A673 (cell line): ENCODE results near the gene INKA1. TPM values are rescaled to one million over a fixed set of nuclear protein-coding genes. Genes with fewer than 3 reads are reported as not detected.

Experiments used
- BruUV-seq: library from RNA; stranded (reverse); fragments of 400-500 nt; replicated peaks from 2 replicates; lab custom pipeline; 2021; lab: Mats Ljungman, UMichigan
- CTCF ChIA-PET: fragments of 300-600 bp; sonication (Branson Sonifier 250); formaldehyde crosslinking; loops from one replicate; lab custom pipeline; 2022; ENCODE audit warnings: antibody characterized with exemption; lab: Charles Lee
- POLR2A ChIA-PET: fragments of 300-600 bp; sonication (Branson Sonifier 250); formaldehyde crosslinking; loops from one replicate; lab custom pipeline; 2022; ENCODE audit warnings: antibody characterized with exemption; ENCODE audit not compliant: low non-redundant PET; lab: Charles Lee
- DNase-seq: peaks from one replicate; pipeline ENCODE4 v3.0.0-alpha.2; 2015; ENCODE audit warnings: low spot score
- H3K27ac ChIP-seq: fragments of 200-600 bp; sonication (generic); 2 replicates; pipeline ENCODE4 v1.5.1; 2016; ENCODE audit warnings: mixed run types, low read depth, mild to moderate bottlenecking, mixed read lengths, antibody characterized with exemption, low read length; ENCODE audit not compliant: poor library complexity, severe bottlenecking
- H3K27me3 ChIP-seq: fragments of 200-600 bp; sonication (generic); replicated peaks from 2 replicates; pipeline ENCODE4 v1.6.1; 2017; ENCODE audit warnings: mixed run types, low read depth, mild to moderate bottlenecking, mixed read lengths, antibody characterized with exemption, low read length; ENCODE audit not compliant: insufficient read depth, poor library complexity
- H3K36me3 ChIP-seq: fragments of 200-600 bp; sonication (generic); 2 replicates; pipeline ENCODE4 v1.6.1; 2016; ENCODE audit warnings: mixed run types, mild to moderate bottlenecking, mixed read lengths, antibody characterized with exemption, low read length; ENCODE audit not compliant: insufficient read depth, poor library complexity, severe bottlenecking
- H3K4me1 ChIP-seq: fragments of 200-600 bp; sonication (generic); 2 replicates; pipeline ENCODE4 v1.6.1; 2017; ENCODE audit warnings: mixed run types, mild to moderate bottlenecking, mixed read lengths, antibody characterized with exemption, low read length; ENCODE audit not compliant: insufficient read depth, poor library complexity, severe bottlenecking
- H3K4me3 ChIP-seq: fragments of 200-600 bp; sonication (generic); 2 replicates; pipeline ENCODE4 v1.5.1; 2016; ENCODE audit warnings: low read depth, mixed run types, mild to moderate bottlenecking, mixed read lengths, low read length; ENCODE audit not compliant: poor library complexity, severe bottlenecking
- H3K9me3 ChIP-seq: fragments of 200-600 bp; sonication (generic); 2 replicates; pipeline ENCODE4 v1.6.1; 2016; ENCODE audit warnings: mixed run types, low read depth, mild to moderate bottlenecking, mixed read lengths, antibody characterized with exemption, low read length; ENCODE audit not compliant: poor library complexity, severe bottlenecking
- CTCF ChIP-seq: fragments of 300-800, 200-600 bp; sonication (generic); conservative IDR thresholded peaks from 2 replicates; pipeline ENCODE4 v1.5.1; 2017; ENCODE audit warnings: low read depth, mild to moderate bottlenecking, antibody characterized with exemption, low read length, moderate library complexity, mixed read lengths
- EZH2 ChIP-seq: fragments of 200-600 bp; sonication (generic); IDR thresholded peaks from 2 replicates; pipeline ENCODE4 v1.6.1; 2017; ENCODE audit warnings: borderline replicate concordance, low read depth, mild to moderate bottlenecking, mixed read lengths, antibody characterized with exemption, low read length; ENCODE audit not compliant: poor library complexity, severe bottlenecking
- intact Hi-C: fragments of 100-400 bp; cut with micrococcal nuclease; formaldehyde crosslinking; loops from one replicate; pipeline ENCODE4 v1.10.0; 2022; ENCODE audit not compliant: unreplicated experiment
- total RNA-seq: library from RNA; stranded (reverse); gene quantifications from 2 replicates; pipeline ENCODE4 v1.2.3, GENCODE V29; 2021

The INKA1 gene
- total RNA-seq, 1 experiment from 2014 or later: 7.1 TPM

- Histone ChIP-seq H3K27ac (no peak within 1 kb of the TSS), H3K4me3 (no peak within 1 kb of the TSS), H3K4me1 (peaks cover 9% of the 10 kb centered on the region), H3K9me3 (no peaks in the 10 kb centered on the region), H3K27me3 (no peaks in the 10 kb centered on the region), H3K36me3 (peaks cover 2% of the 10 kb centered on the region)
- no TSS peak for BruUV-seq
- TF ChIP-seq EZH2: no peak
- TF ChIP-seq CTCF: no peak
- ChIA-PET CTCF (no interaction called here), POLR2A (no interaction called here)
- intact Hi-C loops: no loop called here
- DNase-seq: no peak
Measured at GRCh38 chr3:49799761-49800160, 3.3 kb upstream of the INKA1 start, which contains the start of gene CDHR4. Gene CDHR4 (minus strand): TSS chr3:49799873. CDS start chr3:49799812, 61 bp downstream.

GRCh38 chr3:49801160-49801559 is 1.9 kb upstream of the INKA1 start:
- Histone ChIP-seq H3K4me3 (no peak overlapping the region), H3K4me1 (peaks cover 21% of the 10 kb centered on the region), H3K27ac (no peak overlapping the region), H3K36me3 (peaks cover 2% of the 10 kb centered on the region), H3K9me3 (no peaks in the 10 kb centered on the region), H3K27me3 (no peaks in the 10 kb centered on the region)
- TF ChIP-seq EZH2 (no peak), CTCF (no peak)
- ChIA-PET POLR2A (no interaction called here), CTCF (interaction anchor here (0.6 to 3.3 kb wide), 2 partner anchors 10 to 38 kb away, joined by 4 to 39 read pairs; no protein-coding TSS in a partner anchor)
- BruUV-seq: no TSS peak
- no peak for DNase-seq
- intact Hi-C loops: no loop called here

GRCh38 chr3:49803465-49804140 is 542 bp downstream of the INKA1 start:
- Histone ChIP-seq H3K36me3 (peaks cover 2% of the 10 kb centered on the region), H3K9me3 (no peaks in the 10 kb centered on the region), H3K4me3 (peak overlapping the region; percentile 64), H3K4me1 (peaks cover 37% of the 10 kb centered on the region), H3K27ac (peak overlapping the region; percentile 98), H3K27me3 (no peaks in the 10 kb centered on the region)
- peak; percentile 57 for DNase-seq
- ChIA-PET CTCF (interaction anchor here (0.9 to 3.3 kb wide), 4 partner anchors 34 to 422 kb away, joined by 3 to 39 read pairs (median 4); no protein-coding TSS in a partner anchor), POLR2A (interaction anchor here (0.6 kb wide), 1 partner anchor 35 kb away, joined by 19 read pairs; no protein-coding TSS in a partner anchor)
- no peak for TF ChIP-seq CTCF
- TF ChIP-seq EZH2: no peak
- intact Hi-C loops: no loop called here
- no TSS peak for BruUV-seq
